IMR-90 (cell line): ENCODE results near the gene GLDC. TPM values are rescaled to one million over a fixed set of nuclear protein-coding genes. Genes with fewer than 3 reads are reported as not detected.

Source experiments
- ATAC-seq: fragments of 200-7000 bp; cut with Tn5 transposase; 2 replicates; pipeline ENCODE4 v1.9.1; 2020; ENCODE audit warnings: low read depth, mild to moderate bottlenecking, moderate library complexity
- BruUV-seq: library from RNA; stranded (reverse); fragments of 400-500 nt; replicated peaks from 2 replicates; lab custom pipeline; 2021; lab: Mats Ljungman, UMichigan
- CTCF ChIA-PET: fragments of 300-600 bp; formaldehyde crosslinking; extraction: SDS; loops from one replicate; lab custom pipeline; 2021; ENCODE audit warnings: antibody characterized with exemption; lab: Yijun Ruan, JAX
- POLR2A ChIA-PET: fragments of 300-600 bp; sonication (Branson Sonifier 250); formaldehyde crosslinking; loops from one replicate; lab custom pipeline; 2022; ENCODE audit warnings: antibody characterized with exemption; ENCODE audit not compliant: unreplicated experiment; lab: Charles Lee
- DNase-seq: peaks from one replicate; pipeline ENCODE4 v3.0.0; 2013
- H2AFZ ChIP-seq: replicated peaks from 2 replicates; pipeline ENCODE3; 2013; ENCODE audit warnings: low read length, mild to moderate bottlenecking; ENCODE audit not compliant: poor library complexity
- H2AK5ac ChIP-seq: 2 replicates; pipeline ENCODE4 v1.6.1; 2013; ENCODE audit warnings: low read depth, low read length, inconsistent platforms
- H2AK9ac ChIP-seq: replicated peaks from 2 replicates; pipeline ENCODE3; 2013; ENCODE audit warnings: mild to moderate bottlenecking, low read depth, low read length, moderate library complexity; ENCODE audit not compliant: poor library complexity
- H2BK120ac ChIP-seq: 2 replicates; pipeline ENCODE4 v1.6.1; 2013; ENCODE audit warnings: low read depth, low read length, inconsistent platforms
- H2BK15ac ChIP-seq: 3 replicates; pipeline ENCODE4 v1.6.1; 2013; ENCODE audit warnings: low read depth, low read length, inconsistent platforms
- H2BK20ac ChIP-seq: 2 replicates; pipeline ENCODE4 v1.6.1; 2013; ENCODE audit warnings: low read depth, mild to moderate bottlenecking, inconsistent platforms, low read length, moderate library complexity
- H2BK5ac ChIP-seq: 2 replicates; pipeline ENCODE4 v1.6.1; 2013; ENCODE audit warnings: mild to moderate bottlenecking, low read depth, low read length, inconsistent platforms; ENCODE audit not compliant: poor library complexity, severe bottlenecking
- H3K14ac ChIP-seq: replicated peaks from 2 replicates; pipeline ENCODE4 v1.6.1; 2013; ENCODE audit warnings: low read depth, low read length, inconsistent platforms
- H3K18ac ChIP-seq: 2 replicates; pipeline ENCODE4 v1.6.1; 2013; ENCODE audit warnings: low read depth, low read length, control low read depth
- H3K23ac ChIP-seq: 2 replicates; pipeline ENCODE4 v1.6.1; 2013; ENCODE audit warnings: low read depth, low read length, inconsistent platforms
- H3K27ac ChIP-seq: 2 replicates; pipeline ENCODE4 v1.5.1; 2013; ENCODE audit warnings: mild to moderate bottlenecking, control low read depth, low read length; ENCODE audit not compliant: insufficient read depth
- H3K27me3 ChIP-seq: 2 replicates; pipeline ENCODE4 v1.6.1; 2013; ENCODE audit warnings: low read length; ENCODE audit not compliant: control insufficient read depth, insufficient read depth
- H3K36me3 ChIP-seq: 2 replicates; pipeline ENCODE4 v1.6.1; 2013; ENCODE audit warnings: low read length, mixed read lengths; ENCODE audit not compliant: control insufficient read depth, insufficient read depth
- H3K4ac ChIP-seq: 2 replicates; pipeline ENCODE4 v1.6.1; 2013; ENCODE audit warnings: low read depth, low read length, inconsistent platforms
- H3K4me1 ChIP-seq: 2 replicates; pipeline ENCODE4 v1.6.1; 2013; ENCODE audit warnings: low read length, mixed read lengths; ENCODE audit not compliant: control insufficient read depth, insufficient read depth
- H3K4me2 ChIP-seq: 2 replicates; pipeline ENCODE4 v1.6.1; 2013; ENCODE audit warnings: low read depth, mild to moderate bottlenecking, control low read depth, low read length, moderate library complexity
- H3K4me3 ChIP-seq: 2 replicates; pipeline ENCODE4 v1.5.1; 2013; ENCODE audit warnings: low read depth, mild to moderate bottlenecking, control low read depth, low read length, moderate library complexity; ENCODE audit not compliant: insufficient read depth
- H3K56ac ChIP-seq: 2 replicates; pipeline ENCODE4 v1.6.1; 2013; ENCODE audit warnings: low read length, inconsistent platforms; ENCODE audit not compliant: insufficient read depth; ENCODE audit errors: extremely low read depth
- H3K79me1 ChIP-seq, 2 experiments: 2 replicates each; pipeline ENCODE4 v1.6.1; 2013; ENCODE audit warnings: low read length in 2 of 2, inconsistent platforms in 1 of 2, low read depth in 1 of 2
- H3K9ac ChIP-seq: 2 replicates; pipeline ENCODE4 v1.6.1; 2013; ENCODE audit warnings: low read depth, low read length, control low read depth
- H3K9me1 ChIP-seq: 2 replicates; pipeline ENCODE4 v1.6.1; 2013; ENCODE audit warnings: low read length, inconsistent platforms; ENCODE audit not compliant: insufficient read depth
- H3K9me3 ChIP-seq: 2 replicates; pipeline ENCODE4 v1.6.1; 2013; ENCODE audit warnings: low read length; ENCODE audit not compliant: control insufficient read depth, insufficient read depth
- H4K20me1 ChIP-seq: 2 replicates; pipeline ENCODE4 v1.6.1; 2013; ENCODE audit warnings: low read length, inconsistent platforms; ENCODE audit not compliant: insufficient read depth
- H4K5ac ChIP-seq: 2 replicates; pipeline ENCODE4 v1.6.1; 2013; ENCODE audit warnings: mild to moderate bottlenecking, low read depth, low read length, control low read depth
- H4K8ac ChIP-seq, 2 experiments: 2 replicates each; pipeline ENCODE4 v1.6.1; 2013; ENCODE audit warnings: low read depth in 2 of 2, low read length in 2 of 2, control low read depth in 1 of 2, inconsistent platforms in 1 of 2
- H4K91ac ChIP-seq: 2 replicates; pipeline ENCODE4 v1.6.1; 2013; ENCODE audit warnings: low read depth, low read length, inconsistent platforms; ENCODE audit not compliant: insufficient read depth
- BHLHE40 ChIP-seq: fragments of 150-350 bp; IDR thresholded peaks from 2 replicates; pipeline ENCODE4 v1.6.1; 2016; ENCODE audit warnings: mild to moderate bottlenecking, low read depth, low read length
- FOS ChIP-seq: fragments of 150-350 bp; IDR thresholded peaks from 2 replicates; pipeline ENCODE4 v1.6.1; 2016; ENCODE audit warnings: low read depth, low read length
- MAFK ChIP-seq: IDR thresholded peaks from 2 replicates; pipeline ENCODE4 v1.6.1; 2012; ENCODE audit warnings: low read depth, low read length, improper control_type of control experiment
- MAZ ChIP-seq: IDR thresholded peaks from 2 replicates; pipeline ENCODE4 v1.6.1; 2012; ENCODE audit warnings: low read depth, mild to moderate bottlenecking, low read length, improper control_type of control experiment, moderate library complexity, borderline replicate concordance
- RCOR1 ChIP-seq: IDR thresholded peaks from 2 replicates; pipeline ENCODE4 v1.6.1; 2012; ENCODE audit warnings: mild to moderate bottlenecking, low read length, improper control_type of control experiment; ENCODE audit not compliant: insufficient replicate concordance
- RFX5 ChIP-seq: IDR thresholded peaks from 2 replicates; pipeline ENCODE4 v1.8.0; 2012; ENCODE audit warnings: low read depth, mild to moderate bottlenecking, low read length, moderate library complexity
- SMC3 ChIP-seq: fragments of 150-350 bp; IDR thresholded peaks from 2 replicates; pipeline ENCODE4 v1.6.1; 2016; ENCODE audit warnings: low read depth, mild to moderate bottlenecking, antibody characterized with exemption, low read length, moderate library complexity
- USF2 ChIP-seq: fragments of 150-350 bp; IDR thresholded peaks from 2 replicates; pipeline ENCODE4 v1.6.1; 2017; ENCODE audit warnings: mild to moderate bottlenecking, antibody characterized with exemption, low read length, low read depth
- WGBS, 2 experiments: methylation state at CpG; one replicate each; pipeline versions ENCODE4 v1.1.5 to v1.1.7; 2013; ENCODE audit warnings: missing lambda C conversion rate in 2 of 2; ENCODE audit not compliant: insufficient read length in 1 of 2; ENCODE audit errors: extremely low coverage in 2 of 2; 5-methylcytosine and 5-hydroxymethylcytosine counted together
- dilution Hi-C: fragments of 300-500 bp; cut with HindIII; formaldehyde crosslinking; loops from one replicate; pipeline ENCODE4 v1.14.3; 2018; ENCODE audit warnings: low sequenced_read_pairs; ENCODE audit not compliant: unreplicated experiment
- in situ Hi-C: fragments of 300-500 bp; cut with MboI; formaldehyde crosslinking; loops from 3 replicates; pipeline ENCODE4 v1.14.3; 2019; ENCODE audit warnings: low sequenced_read_pairs, inconsistent platforms, mixed read lengths
- intact Hi-C: fragments of 100-400 bp; cut with micrococcal nuclease; formaldehyde crosslinking; loops from 2 replicates; pipeline ENCODE4 v1.10.0; 2022
- polyA plus RNA-seq, 3 experiments: library from polyadenylated mRNA; depleted of rRNA; stranded (reverse); fragments of >200 nt; gene quantifications; 2 replicates each; pipeline ENCODE4 v1.2.3, GENCODE V29; 2012; ENCODE audit warnings: low replicate concordance in 1 of 3
- total RNA-seq: library from RNA; depleted of rRNA; stranded (reverse); fragments of >200 nt; gene quantifications from 2 replicates; pipeline ENCODE4 v1.2.3, GENCODE V29; 2012

Gene GLDC
- total and polyA plus RNA-seq, 2 of the 4 experiments (the other 2 are of a cell fraction), result 0.36 to 0.50 TPM

GRCh38 chr9:6677803-6678202 lies 32.3 kb upstream of the GLDC start:
- H4K5ac ChIP-seq, result no peak overlapping the region
- POLR2A ChIA-PET, result no interaction called here
- in situ Hi-C loops, result no loop called here

More at GRCh38 chr9:6677803-6678202, 32.3 kb upstream of the GLDC start:
- Histone ChIP-seq H2AK9ac (no peak overlapping the region), H2BK120ac (no peak overlapping the region), H2BK15ac (no peak overlapping the region), H3K18ac (no peak overlapping the region), H3K56ac (no peak overlapping the region), H4K20me1 (no peaks in the 10 kb centered on the region), H2BK20ac (no peak overlapping the region), H3K9me1 (no peaks in the 10 kb centered on the region), H3K23ac (no peak overlapping the region), H3K14ac (no peak overlapping the region), H3K4me3 (no peak overlapping the region), H3K9me3 (no peaks in the 10 kb centered on the region), H3K27ac (no peak overlapping the region), H3K27me3 (no peaks in the 10 kb centered on the region), H2BK5ac (no peak overlapping the region), H3K36me3 (no peaks in the 10 kb centered on the region), H2AK5ac (no peak overlapping the region), H3K9ac (no peak overlapping the region), H3K4me2 (no peak overlapping the region), H3K79me1 (peaks cover 4 to 9% of the 10 kb centered on the region in 2 experiments; a peak in 3 of 4 replicates), H4K8ac (no peak overlapping the region), H3K4me1 (no peaks in the 10 kb centered on the region), H4K91ac (no peak overlapping the region), H3K4ac (no peak overlapping the region), H2AFZ (no peak overlapping the region)
- TF ChIP-seq MAZ (no peak), MAFK (no peak), BHLHE40 (no peak), RCOR1 (no peak), RFX5 (no peak), USF2 (no peak), FOS (no peak), SMC3 (no peak)
- BruUV-seq, result no TSS peak
- CTCF ChIA-PET, result no interaction called here
- DNase-seq, result no peak
- no peak for ATAC-seq
- dilution Hi-C loops (no loop called here), intact Hi-C loops (no loop called here)
- WGBS, 2 experiments, result no CpG with 5 or more reads among the region's 7 CpGs
